Stomach (tissue), 9 donors: Measurements from ENCODE around the gene LRRC3. TPM values are rescaled to one million over a fixed set of nuclear protein-coding genes. Genes with fewer than 3 reads are reported as not detected.
"Not testable (repeated sequence)": the region's sequence is repeated elsewhere in the genome, so short reads cannot be mapped to it uniquely, and the experiment has no call there.

Experiments used
- DNase-seq, 2 donors: peaks; one replicate each; pipeline versions ENCODE4 v3.0.0 to v3.0.0-alpha.2; 2013 to 2019
- H3K27ac ChIP-seq, 5 donors: fragments of 200-600 bp in 4 of 5; sonication (generic) in 4 of 5; one replicate each; pipeline ENCODE4 v1.5.1; 2013 to 2019; ENCODE audit warnings: mild to moderate bottlenecking in 1 of 5, moderate library complexity in 1 of 5
- H3K27me3 ChIP-seq, 3 donors: fragments of 200-600 bp; sonication (generic); one replicate each; pipeline ENCODE4 v1.5.1; 2017 to 2019; ENCODE audit warnings: mixed run types in 1 of 3
- H3K36me3 ChIP-seq, 4 donors: fragments of 200-600 bp; sonication (generic); 1 replicate in 3 of 4; 2 replicates in 1 of 4; pipeline ENCODE4 v1.5.1; 2016 to 2019
- H3K4me1 ChIP-seq, 4 donors: fragments of 200-600 bp; sonication (generic); one replicate each; pipeline ENCODE4 v1.5.1; 2016 to 2019
- H3K4me3 ChIP-seq, 4 donors: fragments of 200-600 bp; sonication (generic) in 3 of 4; one replicate each; pipeline ENCODE4 v1.5.1; 2016 to 2019; ENCODE audit warnings: mild to moderate bottlenecking in 1 of 4
- H3K9me3 ChIP-seq, 4 donors: fragments of 200-600 bp; sonication (generic); one replicate each; pipeline ENCODE4 v1.5.1; 2016 to 2019
- EP300 ChIP-seq: sonication (generic); formaldehyde crosslinking; IDR thresholded peaks from one replicate; pipeline ENCODE4 v1.6.1; 2017; ENCODE audit warnings: antibody characterized with exemption
- POLR2A ChIP-seq, 4 donors: fragments of 450-650 bp; IDR thresholded peaks; one replicate each; pipeline ENCODE4 v1.6.1; 2016; ENCODE audit warnings: antibody characterized with exemption in 4 of 4, control low read depth in 2 of 4, mild to moderate bottlenecking in 1 of 4, moderate library complexity in 1 of 4
- POLR2AphosphoS5 ChIP-seq, 3 donors: sonication (generic); formaldehyde crosslinking; IDR thresholded peaks; one replicate each; pipeline ENCODE4 v1.6.1; 2016; ENCODE audit warnings: antibody characterized with exemption in 3 of 3
- WGBS, 5 donors: extraction: QIAGEN DNeasy Blood & Tissue Kit in 3 of 5; methylation state at CpG; one replicate each; pipeline versions ENCODE4 v1.1.5 to v1.1.7; 2013 to 2018; 5-methylcytosine and 5-hydroxymethylcytosine counted together
- intact Hi-C: fragments of 100-400 bp; cut with DNase I; formaldehyde crosslinking; loops from one replicate; pipeline ENCODE4 v1.15.1; 2023; ENCODE audit warnings: low total_unique reads
- polyA plus RNA-seq, 3 donors: library from polyadenylated mRNA; stranded (reverse); fragments of 200-250 nt; gene quantifications; one replicate each; pipeline ENCODE4 v1.2.3, GENCODE V29; 2013
- total RNA-seq, 5 donors: library from RNA; depleted of rRNA; stranded (reverse); fragments of >200 nt; gene quantifications; one replicate each; pipeline versions ENCODE4 v1.1.0 to v1.2.3, GENCODE V29; 2014 to 2016
- TF ChIP-seq, protein P1 (sequence below), 7 experiments: fragments of 450-650 bp in 4 of 7; fragments of 200-600 bp in 3 of 7; sonication (generic) in 3 of 7; IDR thresholded peaks; one replicate each; pipeline ENCODE4 v1.5.1; 2016 to 2019; ENCODE audit warnings: antibody characterized with exemption in 7 of 7, control low read depth in 2 of 7, mild to moderate bottlenecking in 1 of 7
- donor health status: healthy with polysubstance abuse.
- donor health status: Bipolar disorder and iron deficiency.
- donor health status: healthy.

Gene LRRC3
- total and polyA plus RNA-seq, 8 donors: 0.76 to 8.0 (median 1.5) TPM

DNA sequence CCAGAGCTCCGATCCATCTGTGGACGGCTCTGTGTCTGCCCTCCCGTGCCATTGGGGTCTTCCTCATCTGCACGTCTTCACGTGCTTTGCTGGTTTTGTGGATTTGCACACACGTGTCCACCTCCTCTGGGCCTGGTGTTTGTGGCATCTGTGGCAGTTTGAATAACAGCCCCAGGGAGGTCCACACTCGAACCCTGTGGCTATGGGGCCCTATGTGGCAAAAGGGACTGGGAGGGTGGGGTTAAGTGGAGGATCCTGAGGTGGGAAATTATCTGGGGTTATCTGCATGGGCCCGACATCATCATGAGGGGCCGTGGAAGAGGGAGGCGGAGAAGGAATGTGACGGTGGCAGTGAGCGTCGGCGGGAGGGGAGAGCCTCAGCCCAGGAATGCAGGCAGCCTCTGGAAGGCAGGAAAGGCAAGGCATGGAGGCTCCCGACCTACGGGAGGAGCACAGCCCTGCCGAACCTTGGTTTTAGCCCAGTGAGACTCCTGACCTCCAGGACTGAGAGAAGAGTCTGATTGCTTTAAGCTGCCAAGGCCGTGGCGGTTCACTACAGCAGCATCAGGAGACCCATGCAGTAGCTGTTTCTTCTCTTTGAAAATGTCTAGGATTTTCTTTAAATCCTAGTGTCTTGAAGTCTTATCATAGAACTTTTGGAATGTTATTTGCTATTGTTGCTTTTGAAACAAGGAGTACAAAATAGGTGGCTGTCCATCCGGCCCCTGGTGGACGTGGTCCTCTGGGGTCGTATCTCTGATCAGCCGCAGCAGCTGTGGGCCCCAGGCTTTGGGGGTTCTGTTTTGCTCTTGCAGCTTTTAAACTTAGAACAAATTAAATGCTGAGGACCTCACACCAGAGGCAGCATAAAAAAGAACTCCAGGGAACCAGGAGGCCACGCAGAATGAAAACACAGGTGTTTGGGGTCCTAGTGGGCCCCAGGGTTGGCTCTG, 40.0 kb upstream of the LRRC3 start:
- no peak overlapping the region for H3K27ac ChIP-seq
- H3K9me3 ChIP-seq: no peaks in the 10 kb centered on the region
- H3K4me3 ChIP-seq: no peak overlapping the region
- H3K27me3 ChIP-seq: peaks cover 0 to 44% (median 0%) of the 10 kb centered on the region in 3 donors
- peaks cover 0 to 40% (median 0%) of the 10 kb centered on the region in 4 donors for H3K36me3 ChIP-seq
- intact Hi-C loops: no loop called here
- TF ChIP-seq, protein P1, sequence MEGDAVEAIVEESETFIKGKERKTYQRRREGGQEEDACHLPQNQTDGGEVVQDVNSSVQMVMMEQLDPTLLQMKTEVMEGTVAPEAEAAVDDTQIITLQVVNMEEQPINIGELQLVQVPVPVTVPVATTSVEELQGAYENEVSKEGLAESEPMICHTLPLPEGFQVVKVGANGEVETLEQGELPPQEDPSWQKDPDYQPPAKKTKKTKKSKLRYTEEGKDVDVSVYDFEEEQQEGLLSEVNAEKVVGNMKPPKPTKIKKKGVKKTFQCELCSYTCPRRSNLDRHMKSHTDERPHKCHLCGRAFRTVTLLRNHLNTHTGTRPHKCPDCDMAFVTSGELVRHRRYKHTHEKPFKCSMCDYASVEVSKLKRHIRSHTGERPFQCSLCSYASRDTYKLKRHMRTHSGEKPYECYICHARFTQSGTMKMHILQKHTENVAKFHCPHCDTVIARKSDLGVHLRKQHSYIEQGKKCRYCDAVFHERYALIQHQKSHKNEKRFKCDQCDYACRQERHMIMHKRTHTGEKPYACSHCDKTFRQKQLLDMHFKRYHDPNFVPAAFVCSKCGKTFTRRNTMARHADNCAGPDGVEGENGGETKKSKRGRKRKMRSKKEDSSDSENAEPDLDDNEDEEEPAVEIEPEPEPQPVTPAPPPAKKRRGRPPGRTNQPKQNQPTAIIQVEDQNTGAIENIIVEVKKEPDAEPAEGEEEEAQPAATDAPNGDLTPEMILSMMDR (IDR thresholded peaks at IDR 0.05): no peak
- TF ChIP-seq POLR2AphosphoS5 (IDR thresholded peaks at IDR 0.05) (no peak), POLR2A (IDR thresholded peaks at IDR 0.05) (no peak), EP300 (no peak)
- WGBS, 5 donors: 52 to 63% (median 60%) methylated on average over 22 to 24 of the region's 24 CpGs
- no peak for DNase-seq
- H3K4me1 ChIP-seq: no peaks in the 10 kb centered on the region

GRCh38 chr21:44416193-44416592, 39.1 kb upstream of the LRRC3 start:
- H3K9me3 ChIP-seq: no peaks in the 10 kb centered on the region
- peaks cover 0 to 40% (median 0%) of the 10 kb centered on the region in 4 donors for H3K36me3 ChIP-seq
- TF ChIP-seq POLR2AphosphoS5 (IDR thresholded peaks at IDR 0.05): no peak
- no peak for TF ChIP-seq EP300
- TF ChIP-seq, protein P1 (IDR thresholded peaks at IDR 0.05): no peak
- no peak for TF ChIP-seq POLR2A (IDR thresholded peaks at IDR 0.05)
- 66 to 82% (median 72%) methylated on average over 8 of the region's 8 CpGs for WGBS, 5 donors
- peaks cover 0 to 44% (median 0%) of the 10 kb centered on the region in 3 donors for H3K27me3 ChIP-seq
- H3K4me1 ChIP-seq: no peaks in the 10 kb centered on the region
- DNase-seq: no peak
- intact Hi-C loops: no loop called here
- no peak overlapping the region for H3K4me3 ChIP-seq
- no peak overlapping the region for H3K27ac ChIP-seq

- 86 to 95% (median 94%) methylated on average over 14 to 21 of the region's 21 CpGs for WGBS, 5 donors
- DNase-seq, H3K4me3 ChIP-seq, intact Hi-C loops, H3K4me1 ChIP-seq, H3K9me3 ChIP-seq, H3K27ac ChIP-seq: not testable (repeated sequence)
- Histone ChIP-seq H3K36me3 (peaks cover 0 to 40% (median 0%) of the 10 kb centered on the region in 4 donors), H3K27me3 (peaks cover 0 to 44% (median 0%) of the 10 kb centered on the region in 3 donors)
Observed at GRCh38 chr21:44417621-44418107, 37.6 kb upstream of the LRRC3 start.

DNA sequence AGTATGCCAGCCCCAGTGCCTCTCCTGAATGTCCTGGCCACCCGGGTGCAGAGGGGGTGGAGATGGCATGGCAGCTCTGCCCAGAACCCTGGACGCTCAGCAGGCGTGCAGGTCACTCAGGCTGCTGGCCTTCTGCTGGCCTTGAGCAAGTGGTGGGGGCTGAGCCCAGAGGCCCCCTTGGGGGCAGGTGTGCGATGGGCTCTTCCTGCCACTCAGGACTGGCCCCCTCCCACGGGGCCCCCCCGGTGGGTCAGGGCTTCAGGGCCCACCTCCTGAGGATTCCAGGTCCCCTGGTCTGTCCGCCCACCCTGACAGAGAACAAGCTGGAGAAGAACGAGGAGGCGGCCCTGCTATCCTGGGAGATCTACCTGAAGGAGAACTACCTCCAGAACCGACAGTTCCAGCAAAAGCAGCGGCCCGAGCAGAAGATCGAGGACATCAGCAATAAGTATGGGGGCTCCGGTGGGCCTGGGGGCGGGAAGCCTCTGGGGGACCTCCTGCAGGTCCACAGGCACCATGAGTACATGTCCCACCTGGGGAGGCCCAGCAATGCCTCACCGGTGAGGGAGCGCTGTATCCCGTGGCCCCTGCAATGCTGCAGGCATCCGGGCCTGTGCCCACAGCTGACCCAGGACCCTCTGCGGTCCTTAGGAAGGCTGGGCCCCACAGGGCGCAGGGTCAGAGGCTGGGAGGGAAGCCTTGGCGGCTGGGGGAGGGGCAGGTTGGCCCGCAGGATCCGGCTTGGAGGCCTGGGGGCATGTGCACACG, 37.0 kb upstream of the LRRC3 start:
- no peak for DNase-seq
- Histone ChIP-seq H3K4me3 (no peak overlapping the region), H3K36me3 (peaks cover 0 to 40% (median 0%) of the 10 kb centered on the region in 4 donors), H3K9me3 (no peaks in the 10 kb centered on the region), H3K27me3 (peaks cover 0 to 43% (median 0%) of the 10 kb centered on the region in 3 donors), H3K27ac (no peak overlapping the region), H3K4me1 (no peaks in the 10 kb centered on the region)
- intact Hi-C loops: no loop called here
- WGBS, 5 donors: 86 to 93% (median 91%) methylated on average over 7 to 25 of the region's 25 CpGs
- TF ChIP-seq POLR2AphosphoS5 (IDR thresholded peaks at IDR 0.05) (no peak), EP300 (no peak), POLR2A (IDR thresholded peaks at IDR 0.05) (no peak)
- TF ChIP-seq, protein P1 (IDR thresholded peaks at IDR 0.05): no peak
